K562 (cell line): ENCODE data around the gene SPEG. TPM values are rescaled to one million over a fixed set of nuclear protein-coding genes. Genes with fewer than 3 reads are reported as not detected.

ENCODE experiments used
- ATAC-seq: fragments of 200-7000 bp; cut with Tn5 transposase; 3 replicates; pipeline ENCODE4 v1.9.1; 2020; ENCODE audit warnings: moderate library complexity
- BruUV-seq: library from RNA; stranded (reverse); fragments of 400-500 nt; replicated peaks from 2 replicates; lab custom pipeline; 2021; lab: Mats Ljungman, UMichigan
- CTCF ChIA-PET: fragments of 300-600 bp; formaldehyde crosslinking; extraction: SDS; loops from one replicate; lab custom pipeline; 2021; ENCODE audit warnings: low intra/inter-chr PET ratio; lab: Yijun Ruan, JAX
- POLR2A ChIA-PET: fragments of 300-600, 350-650 bp; sonication (Branson Sonifier 250); formaldehyde crosslinking; extraction: SDS; loops from one replicate; lab custom pipeline; 2021; ENCODE audit warnings: antibody characterized with exemption, inconsistent platforms; lab: Yijun Ruan, JAX
- DNase-seq, 4 experiments: peaks; one replicate each; pipeline versions ENCODE4 v3.0.0 to v3.0.0-alpha.2; 2011 to 2018; ENCODE audit warnings: low spot score in 3 of 4, mixed read lengths in 3 of 4; ENCODE audit errors: extremely low read depth in 1 of 4
- FAIRE-seq: peaks from 2 replicates; lab custom pipeline; 2011; peaks lifted over from hg19 to GRCh38; lab: Jason Lieb, UNC
- H2AFZ ChIP-seq: 2 replicates; pipeline ENCODE4 v1.6.0; 2011; ENCODE audit warnings: low read depth, low read length, control low read depth, inconsistent platforms
- H3K27ac ChIP-seq: fragments of 200-600 bp; 3 replicates; pipeline ENCODE4 v1.8.0; 2011; ENCODE audit warnings: low read depth, mild to moderate bottlenecking, control low read depth, inconsistent platforms, low read length, moderate library complexity, mixed read lengths; ENCODE audit errors: extremely low read depth
- H3K27me3 ChIP-seq, 2 experiments: fragments of 300-600 bp in 1 of 2; 2 replicates in 1 of 2; 3 replicates in 1 of 2; pipeline versions ENCODE4 v1.6.0 to v1.8.0; 2011; ENCODE audit warnings: inconsistent platforms in 2 of 2, low read length in 2 of 2, mild to moderate bottlenecking in 1 of 2, mixed read lengths in 1 of 2, moderate library complexity in 1 of 2; ENCODE audit not compliant: control insufficient read depth in 2 of 2, insufficient read depth in 2 of 2
- H3K36me3 ChIP-seq: fragments of 300-600 bp; 3 replicates; pipeline ENCODE4 v1.8.0; 2011; ENCODE audit warnings: mild to moderate bottlenecking, low read length, inconsistent platforms; ENCODE audit not compliant: control insufficient read depth, insufficient read depth
- H3K4me1 ChIP-seq, 2 experiments: fragments of 200-600 bp in 1 of 2; replicated peaks in 1 of 2; 2 replicates in 1 of 2; 3 replicates in 1 of 2; pipeline versions ENCODE4 v1.5.1 to v1.8.0; 2011; ENCODE audit warnings: inconsistent platforms in 2 of 2, low read length in 2 of 2, mild to moderate bottlenecking in 1 of 2, mixed read lengths in 1 of 2, moderate library complexity in 1 of 2; ENCODE audit not compliant: control insufficient read depth in 2 of 2, insufficient read depth in 2 of 2
- H3K4me2 ChIP-seq: 2 replicates; pipeline ENCODE4 v1.6.1; 2011; ENCODE audit warnings: low read length, control low read depth, inconsistent platforms, mixed read lengths; ENCODE audit not compliant: insufficient read depth
- H3K4me3 ChIP-seq: fragments of 200-600 bp; sonication (generic), shearing (Covaris generic); 2 replicates; pipeline ENCODE4 v1.5.1; 2016; ENCODE audit warnings: control low read depth, inconsistent platforms
- H3K79me2 ChIP-seq: fragments of 200-600 bp; 3 replicates; pipeline ENCODE4 v1.8.0; 2011; ENCODE audit warnings: low read length, inconsistent platforms; ENCODE audit not compliant: control insufficient read depth, insufficient read depth
- H3K9ac ChIP-seq, 2 experiments: 2 replicates each; pipeline versions ENCODE4 v1.6.0 to v1.6.1; 2011; ENCODE audit warnings: low read depth in 2 of 2, low read length in 2 of 2, control low read depth in 1 of 2, inconsistent platforms in 1 of 2, mild to moderate bottlenecking in 1 of 2, mixed read lengths in 1 of 2; ENCODE audit not compliant: insufficient read depth in 1 of 2
- H3K9me1 ChIP-seq: one replicate; pipeline ENCODE4 v1.6.0; 2011; ENCODE audit warnings: inconsistent platforms, mild to moderate bottlenecking, low read length, moderate library complexity; ENCODE audit not compliant: control insufficient read depth, insufficient read depth
- H3K9me3 ChIP-seq: replicated peaks from 2 replicates; pipeline ENCODE4 v1.5.1; 2011; ENCODE audit warnings: low read depth, low read length, inconsistent platforms; ENCODE audit not compliant: control insufficient read depth, insufficient read depth
- H4K20me1 ChIP-seq: replicated peaks from 2 replicates; pipeline ENCODE4 v1.6.1; 2011; ENCODE audit warnings: low read length, inconsistent platforms, mixed read lengths; ENCODE audit not compliant: control insufficient read depth, insufficient read depth
- BCOR ChIP-seq: fragments of 450-650 bp; IDR thresholded peaks from 2 replicates; pipeline ENCODE4 v1.6.1; 2016
- DDX20 ChIP-seq: fragments of 450-650 bp; IDR thresholded peaks from 2 replicates; pipeline ENCODE4 v1.6.1; 2016; ENCODE audit warnings: missing genetic modification characterization, low read depth, mild to moderate bottlenecking, missing compliant biosample characterization, moderate library complexity
- MCM2 ChIP-seq: fragments of 450-650 bp; IDR thresholded peaks from 2 replicates; pipeline ENCODE4 v1.6.1; 2017; ENCODE audit warnings: low read depth, mild to moderate bottlenecking
- RHOXF2B ChIP-seq: fragments of 250-450 bp; sonication (Bioruptor Pico); conservative IDR thresholded peaks from 2 replicates; pipeline ENCODE4 v1.5.1; 2021
- SPI1 ChIP-seq: IDR thresholded peaks from 2 replicates; pipeline ENCODE4 v1.6.1; 2011; ENCODE audit warnings: low read depth, low read length, control low read depth, borderline replicate concordance
- TEAD4 ChIP-seq, 2 experiments: sonication (generic) in 1 of 2; formaldehyde crosslinking in 1 of 2; IDR thresholded peaks; 2 replicates each; pipeline versions ENCODE4 v1.6.1 to v1.8.0; 2012 to 2022; ENCODE audit warnings: borderline replicate concordance in 1 of 2, inconsistent platforms in 1 of 2, low read length in 1 of 2, mild to moderate bottlenecking in 1 of 2, missing genetic modification reagents in 1 of 2
- ZNF282 ChIP-seq: sonication (generic); formaldehyde crosslinking; IDR thresholded peaks from 2 replicates; pipeline ENCODE4 v1.8.1; 2023; ENCODE audit warnings: missing genetic modification reagents
- ZNF79 ChIP-seq: fragments of 250-450 bp; sonication (Bioruptor Pico); IDR thresholded peaks from 2 replicates; pipeline ENCODE4 v1.4.0; 2020; ENCODE audit warnings: low read depth, mild to moderate bottlenecking, moderate library complexity
- WGBS: fragments of 100-300 bp; shearing (Covaris generic); methylation state at CpG from one replicate; pipeline ENCODE4 v1.1.6; 2016; ENCODE audit warnings: low coverage, mixed read lengths; ENCODE audit not compliant: insufficient coverage; ENCODE audit errors: missing lambda C conversion rate; 5-methylcytosine and 5-hydroxymethylcytosine counted together
- in situ Hi-C: fragments of 300-500 bp; cut with MboI; formaldehyde crosslinking; loops from 4 replicates; pipeline ENCODE4 v1.15.0; 2018; ENCODE audit warnings: inconsistent platforms, mixed read lengths
- intact Hi-C: fragments of 100-400 bp; cut with micrococcal nuclease; formaldehyde crosslinking; loops from 2 replicates; pipeline ENCODE4 v1.14.2; 2022
- polyA plus RNA-seq, 8 experiments: library from polyadenylated mRNA; depleted of rRNA in 4 of 8; stranded (reverse) in 5 of 8; unstranded in 3 of 8; fragments of >200 nt; fragmentation: Nextera tagmentation in 2 of 8; fragmentation: Illumina TruSeq in 1 of 8; extraction: Ambion mirVana in 2 of 8; extraction: Trizol in 1 of 8; gene quantifications; 2 replicates each; pipeline versions ENCODE4 v1.2.1 to v1.2.3, GENCODE V29; 2011 to 2014; ENCODE audit warnings: inconsistent platforms in 1 of 8, missing spikeins in 1 of 8
- total RNA-seq, 7 experiments: library from RNA; depleted of rRNA in 6 of 7; stranded (reverse); fragments of >200 nt in 6 of 7; fragmentation: Illumina TruSeq in 2 of 7; extraction: Trizol in 2 of 7; gene quantifications; 2 replicates each; pipeline versions ENCODE4 v1.2.1 to v1.2.3, GENCODE V29; 2011 to 2021; ENCODE audit warnings: low replicate concordance in 1 of 7

SPEG gene
- total and polyA plus RNA-seq, 9 of the 15 experiments (the other 6 are each of a cell fraction or from before 2014, with no cell fraction given) = 0.49 to 8.7 (median 3.0) TPM

- TF ChIP-seq BCOR (no peak), SPI1 (no peak), MCM2 (no peak), DDX20 (tag) (no peak), TEAD4 (IDR thresholded peaks at IDR 0.05; ENCODE audit: low read length) (no peak), TEAD4 (CRISPR knock-in tag; IDR thresholded peaks at IDR 0.05; ENCODE audit: borderline replicate concordance) (no peak), ZNF282 (no peak), ZNF79 (CRISPR knock-in tag) (no peak), RHOXF2B (CRISPR knock-in tag) (no peak)
- no peak overlapping the region for H3K27ac ChIP-seq
- BruUV-seq = no TSS peak
- DNase-seq (no peak), FAIRE-seq (no peak), ATAC-seq (no peak)
- in situ Hi-C loops = no loop called here
- H3K4me3 ChIP-seq = no peak overlapping the region
- POLR2A ChIA-PET = interaction anchor here (0.7 kb wide), 1 partner anchor 14 kb away, joined by 3 read pairs; no protein-coding TSS in a partner anchor
- H3K27me3 ChIP-seq = no peaks in the 10 kb centered on the region
- no peak overlapping the region for H2AFZ ChIP-seq
- peak overlapping the region in 1 of 2 experiments; percentile 58; a peak in 1 of 4 replicates for H3K9ac ChIP-seq
- H3K79me2 ChIP-seq = no peaks in the 10 kb centered on the region
- peaks cover 3 to 26% of the 10 kb centered on the region in 2 experiments; a peak in 3 of 5 replicates for H3K4me1 ChIP-seq
- WGBS = 33% methylated on average over 10 of the region's 17 CpGs
- intact Hi-C loops = no loop called here
- no peaks in the 10 kb centered on the region for H3K9me3 ChIP-seq
- no peak overlapping the region for H3K4me2 ChIP-seq
- no peaks in the 10 kb centered on the region; the same call in 1 of the 2 replicates for H4K20me1 ChIP-seq
- no peaks in the 10 kb centered on the region for H3K9me1 ChIP-seq
- H3K36me3 ChIP-seq = no peaks in the 10 kb centered on the region
- CTCF ChIA-PET = no interaction called here
Observed at GRCh38 chr2:219482674-219483405, 48.2 kb downstream of the SPEG start.
